ENCODE results near the gene CCDC92.

CCDC92 gene, protein sequence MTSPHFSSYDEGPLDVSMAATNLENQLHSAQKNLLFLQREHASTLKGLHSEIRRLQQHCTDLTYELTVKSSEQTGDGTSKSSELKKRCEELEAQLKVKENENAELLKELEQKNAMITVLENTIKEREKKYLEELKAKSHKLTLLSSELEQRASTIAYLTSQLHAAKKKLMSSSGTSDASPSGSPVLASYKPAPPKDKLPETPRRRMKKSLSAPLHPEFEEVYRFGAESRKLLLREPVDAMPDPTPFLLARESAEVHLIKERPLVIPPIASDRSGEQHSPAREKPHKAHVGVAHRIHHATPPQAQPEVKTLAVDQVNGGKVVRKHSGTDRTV

DNA sequence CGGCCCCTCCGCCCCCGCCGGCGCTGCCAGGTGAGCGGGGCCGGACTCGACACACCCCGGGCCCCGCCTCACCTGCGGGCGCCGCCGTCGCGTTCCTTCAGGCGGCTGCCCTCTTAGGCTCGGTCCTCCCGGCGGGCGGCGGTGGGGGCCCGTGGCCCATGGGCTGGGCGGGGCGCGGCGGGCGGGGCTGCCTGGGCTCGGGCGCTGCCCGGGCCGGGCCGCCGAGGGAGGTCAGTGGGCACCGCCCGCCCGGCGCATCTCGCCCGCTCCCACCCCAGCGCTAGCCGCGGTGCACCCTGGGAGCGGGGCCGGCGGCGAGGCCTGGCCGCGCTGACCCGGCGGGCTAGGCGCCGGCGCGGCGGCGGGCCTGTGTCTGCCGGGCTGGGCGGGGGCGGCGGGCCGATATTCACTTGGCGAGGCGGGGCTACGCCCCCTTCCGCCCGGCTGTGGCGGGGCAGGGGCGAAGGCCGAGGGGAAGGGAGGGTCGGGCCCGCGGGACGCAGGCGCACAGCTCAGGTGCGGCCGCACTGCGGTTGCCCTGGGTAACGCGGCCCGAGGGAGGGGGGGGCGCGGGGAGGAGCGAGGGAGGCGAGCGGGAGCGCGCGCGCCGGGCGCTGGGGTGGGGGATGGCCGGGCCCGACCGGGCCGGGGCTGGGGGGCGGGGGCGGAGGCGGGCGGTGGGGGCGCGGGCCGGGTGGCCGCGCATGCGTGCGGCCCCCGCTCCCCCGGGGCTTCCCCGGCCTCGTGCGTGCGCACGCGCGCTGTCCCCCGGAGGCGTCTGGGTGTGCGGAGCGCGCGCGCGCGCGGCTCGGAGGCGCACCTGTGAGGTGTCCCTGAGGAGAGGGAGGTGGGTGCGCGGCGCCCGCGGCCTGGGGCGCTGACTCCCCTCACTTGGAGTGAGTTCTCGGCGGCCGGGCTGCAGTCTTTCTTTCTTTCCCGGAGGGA lies at the start of gene CCDC92, which contains the start of gene ZNF664:
TSS of gene CCDC92 (minus strand) at position 375 of the 945 bp plus-strand sequence. CDS start 28,526 bp downstream, outside the sequence.
TSS of gene ZNF664 (plus strand) at position 759 of the 945 bp plus-strand sequence. CDS start 38,930 bp downstream, outside the sequence.
- peak; percentile 78 for DNase-seq

DNA sequence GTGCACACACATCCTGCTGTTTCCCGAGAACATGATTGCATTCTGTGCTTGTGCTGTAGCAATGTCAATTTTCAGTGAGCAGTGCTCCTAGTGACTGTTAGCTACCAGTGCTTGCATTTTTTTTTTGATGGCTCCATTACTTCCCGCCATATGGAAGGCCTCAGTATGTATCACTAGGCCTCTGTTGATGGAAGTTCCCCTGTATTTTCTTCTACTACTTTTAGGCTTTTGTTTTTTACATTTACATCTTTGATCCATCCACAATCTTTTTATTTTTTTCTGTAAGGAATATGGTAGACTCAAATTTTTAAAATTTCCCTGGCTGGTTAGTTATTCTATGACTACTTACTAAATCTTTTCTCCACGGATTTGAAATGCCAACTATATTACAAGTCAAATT lies 49.5 kb upstream of the CCDC92 start:
- DNase-seq: no peak

DNA sequence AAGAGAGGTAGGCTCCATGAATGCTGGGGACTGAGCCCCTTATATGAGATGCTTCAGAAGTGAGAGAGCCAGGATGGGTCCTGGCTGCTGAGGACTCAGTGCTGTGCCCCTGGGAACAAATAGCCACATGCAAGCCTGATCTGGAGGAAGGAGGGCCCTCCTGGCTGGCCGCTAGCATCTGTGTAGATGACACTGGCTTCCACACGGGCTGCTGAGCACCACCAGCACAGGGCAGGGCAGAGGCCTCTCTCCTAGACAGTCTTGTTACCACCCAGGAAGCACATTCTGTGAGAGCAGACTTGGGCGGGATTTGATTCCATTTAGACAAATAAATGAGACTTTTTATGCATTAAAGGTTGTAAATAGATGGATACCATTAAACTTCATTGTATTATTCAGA lies 48.4 kb upstream of the CCDC92 start:
- no peak for DNase-seq

DNA sequence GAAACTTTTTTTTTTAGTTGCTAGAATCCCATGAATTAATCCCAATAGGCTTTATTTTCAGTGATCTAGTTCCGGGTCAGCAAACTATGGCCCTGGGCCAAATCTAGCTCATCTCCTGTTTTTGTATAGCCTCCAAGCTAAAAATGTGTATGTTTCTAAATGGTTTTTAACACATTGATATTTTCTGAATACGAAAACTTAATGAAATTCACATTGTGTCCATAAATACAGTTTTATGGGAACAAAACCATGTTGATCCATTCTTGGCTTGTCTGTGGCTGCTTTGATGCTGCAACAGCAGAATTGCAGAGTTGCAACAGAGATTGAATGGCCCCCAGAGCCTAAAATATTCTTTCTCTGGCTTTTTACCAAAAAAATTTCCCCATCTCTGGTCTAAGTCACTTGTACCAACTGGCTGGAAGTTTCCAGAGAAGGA lies 47.9 kb upstream of the CCDC92 start:
- no peak for DNase-seq

DNA sequence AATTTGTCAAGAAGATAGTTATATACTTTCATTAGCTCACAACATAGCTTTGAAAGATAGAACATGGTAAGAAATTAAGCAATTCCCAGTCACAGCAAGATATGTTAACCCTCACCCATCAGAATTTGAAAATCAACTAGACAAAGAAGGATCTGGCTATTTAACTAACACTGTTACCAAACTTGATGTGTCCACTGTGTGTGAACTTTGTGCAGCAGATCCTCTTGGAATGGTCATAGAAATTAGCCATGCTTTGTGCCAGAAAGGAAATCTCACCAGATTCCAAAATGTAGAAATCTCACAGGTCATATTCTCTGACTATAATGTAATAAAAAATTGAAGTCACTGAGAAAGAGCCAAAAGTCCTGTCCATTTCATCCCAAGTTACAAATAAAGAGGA lies 46.5 kb upstream of the CCDC92 start:
- no peak for DNase-seq

DNA sequence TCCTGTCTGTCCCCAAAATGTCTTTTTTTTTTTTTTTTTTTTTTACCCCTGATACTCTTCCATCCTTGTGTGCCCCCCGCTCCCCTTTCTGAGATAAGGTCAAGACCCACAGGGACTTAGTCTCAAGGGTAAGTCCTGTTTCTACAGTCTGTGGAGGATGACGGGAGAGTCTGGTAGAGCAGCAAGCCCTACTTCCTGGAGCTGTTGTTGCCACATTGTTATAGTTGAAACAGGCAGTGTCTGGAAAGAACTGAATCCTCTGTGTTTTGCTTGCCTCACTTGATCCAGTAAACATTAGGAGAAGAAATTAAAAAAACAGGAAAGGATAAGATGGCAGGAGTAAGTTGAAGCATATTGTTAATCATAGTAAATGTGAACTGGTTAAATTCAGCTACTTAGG lies 45.9 kb upstream of the CCDC92 start:
- no peak for DNase-seq

DNA sequence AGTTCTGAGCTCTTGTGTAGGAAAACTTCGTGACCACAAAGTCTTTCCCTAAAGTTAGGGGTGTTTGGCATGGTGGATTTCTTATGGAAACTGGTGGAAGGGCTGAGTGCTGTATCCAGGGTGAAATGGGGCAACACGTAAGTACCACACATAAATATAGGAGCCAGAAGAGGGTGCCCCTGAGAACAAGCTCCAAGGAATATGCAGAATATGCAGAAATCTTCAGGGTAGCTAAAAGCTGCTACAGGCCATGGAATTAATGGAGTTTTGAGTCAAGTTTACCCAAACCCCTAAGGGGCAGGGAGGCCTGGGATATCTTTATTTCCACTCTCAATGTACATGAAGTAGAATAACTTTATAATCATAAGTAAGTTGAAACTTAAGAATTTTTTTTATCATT lies 44.4 kb upstream of the CCDC92 start:
- DNase-seq: no peak

DNA sequence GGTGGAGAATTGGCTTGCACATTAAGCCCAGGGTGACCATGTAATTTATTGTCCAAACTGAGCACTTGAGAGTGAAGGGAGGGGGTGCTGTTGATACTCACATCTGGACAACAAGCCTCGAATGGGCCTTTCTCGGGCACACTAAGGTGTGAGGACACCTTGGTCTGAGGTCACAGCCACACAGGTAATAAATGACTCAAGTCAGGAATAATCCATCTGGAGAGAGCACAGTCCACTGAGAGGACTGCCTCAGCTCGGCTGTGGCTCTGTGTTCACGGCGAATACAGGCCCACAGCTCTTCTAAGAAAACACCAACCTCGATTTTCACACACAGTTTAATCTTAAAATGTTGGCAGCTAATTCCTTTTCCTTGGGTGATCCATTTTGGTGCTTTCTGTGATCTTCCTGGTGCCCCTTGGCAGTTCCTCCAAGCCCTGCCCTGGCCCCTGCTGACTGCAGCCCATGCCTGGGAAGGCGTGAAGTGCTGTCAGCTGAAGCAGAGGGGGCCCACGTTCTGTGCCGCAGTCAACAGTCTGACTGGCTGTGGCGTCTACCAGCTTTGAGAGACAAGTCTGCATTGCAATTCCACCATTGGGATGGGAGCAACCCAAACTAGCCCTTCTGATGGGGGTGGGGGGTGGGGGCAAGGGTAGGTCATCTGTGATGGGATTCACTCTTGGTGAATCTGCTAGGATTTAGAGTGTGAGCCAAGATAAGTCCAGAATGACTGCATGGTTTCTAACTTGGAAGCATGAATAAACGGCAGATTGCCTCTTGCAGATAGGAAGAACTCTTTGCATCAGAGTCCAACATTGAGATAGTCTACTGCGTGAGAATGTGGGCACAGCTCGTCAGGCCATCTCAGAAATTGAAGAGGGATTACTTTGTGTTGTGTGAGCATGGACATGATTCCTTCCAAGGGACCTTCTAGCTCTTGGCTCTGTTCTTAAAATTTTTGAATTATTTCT lies 43.1 kb upstream of the CCDC92 start:
- DNase-seq: no peak

DNA sequence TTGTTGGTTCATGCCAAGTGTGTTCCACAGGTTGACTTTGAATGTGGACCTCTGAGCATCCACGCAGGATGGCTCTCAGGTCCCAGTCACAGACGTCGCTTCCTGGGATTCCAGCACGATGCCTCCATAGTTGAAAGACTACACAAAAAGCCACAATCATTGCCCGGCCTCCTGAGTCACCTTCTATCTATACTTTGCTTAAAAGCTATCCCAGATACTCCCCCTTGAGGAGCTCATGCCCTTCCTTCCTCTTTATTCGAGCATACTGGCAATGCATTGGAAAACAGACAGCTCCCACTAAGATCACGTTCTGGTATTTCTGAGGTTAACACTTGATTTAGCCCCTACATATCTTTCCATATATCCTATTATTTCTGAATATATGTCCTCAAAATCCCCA lies 40.4 kb upstream of the CCDC92 start:
- DNase-seq: no peak

DNA sequence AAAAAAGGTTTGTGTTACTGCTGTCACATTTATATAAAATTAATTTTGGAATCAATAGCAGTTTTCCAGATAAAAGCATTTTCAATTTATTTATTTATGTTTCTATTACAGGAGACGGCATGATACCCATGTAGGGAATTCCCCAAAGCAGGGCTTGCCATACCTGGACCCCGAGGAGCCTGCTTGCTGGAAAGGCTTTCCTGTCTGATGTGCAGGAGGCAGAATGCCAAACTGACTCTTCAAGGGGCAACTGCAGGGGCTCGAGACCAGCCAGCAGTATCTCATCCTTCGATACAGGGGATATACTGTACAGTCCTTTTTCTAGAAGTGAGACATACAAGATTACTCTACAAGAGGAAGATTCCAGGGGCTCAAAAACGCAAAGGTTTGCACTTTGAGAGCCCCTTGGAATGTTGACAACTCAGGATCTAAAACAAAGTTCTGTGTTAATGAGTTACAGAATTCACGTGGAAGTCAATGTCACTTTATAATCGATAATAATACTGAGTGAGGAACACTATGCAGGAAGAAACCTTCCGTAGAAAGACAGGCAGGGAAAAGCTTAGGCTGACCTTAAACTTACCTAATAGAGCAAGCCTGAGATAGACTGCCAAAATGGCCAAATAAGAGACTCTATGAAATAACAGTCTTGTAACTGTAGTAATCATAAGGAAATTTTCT lies 38.9 kb upstream of the CCDC92 start:
- no peak for DNase-seq

DNA sequence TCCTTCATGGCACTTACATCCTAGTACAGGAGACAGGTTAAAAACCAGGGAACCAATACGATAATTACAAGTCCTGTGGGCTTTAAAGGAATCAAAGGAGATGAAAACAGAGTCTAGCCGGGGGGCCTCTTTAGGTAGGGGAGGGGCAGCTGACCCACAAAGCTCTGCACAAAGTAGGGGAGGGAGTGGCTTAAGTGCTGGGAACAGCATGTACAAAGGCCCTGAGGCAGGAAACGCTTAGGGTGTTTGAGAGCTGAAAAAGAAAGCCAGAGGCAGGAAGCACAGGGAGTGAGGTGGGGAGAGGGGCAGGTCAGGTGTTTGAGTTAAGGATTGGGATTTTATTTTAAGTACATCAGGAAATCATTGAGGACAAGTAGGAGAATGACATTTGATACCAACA lies 38.1 kb upstream of the CCDC92 start:
- no peak for DNase-seq

DNA sequence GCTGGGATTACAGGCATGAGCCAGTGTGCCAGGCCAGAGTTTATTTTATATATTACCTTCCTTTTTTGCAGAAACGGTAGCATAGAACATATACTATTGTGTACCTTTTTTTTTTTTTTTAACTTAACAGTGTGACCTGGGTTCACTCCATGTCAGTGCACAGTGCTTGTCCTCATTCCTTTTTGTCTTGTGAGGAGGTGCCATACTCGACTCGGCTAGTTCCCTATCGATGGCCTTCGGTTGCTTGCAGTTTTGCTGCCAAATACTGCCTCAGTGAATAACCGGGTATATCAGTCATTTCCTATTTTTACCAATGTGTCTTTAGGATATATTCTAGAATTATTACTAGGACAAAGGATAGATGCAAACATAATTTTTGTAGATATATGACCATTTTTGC lies 37.1 kb upstream of the CCDC92 start:
- DNase-seq: no peak

DNA sequence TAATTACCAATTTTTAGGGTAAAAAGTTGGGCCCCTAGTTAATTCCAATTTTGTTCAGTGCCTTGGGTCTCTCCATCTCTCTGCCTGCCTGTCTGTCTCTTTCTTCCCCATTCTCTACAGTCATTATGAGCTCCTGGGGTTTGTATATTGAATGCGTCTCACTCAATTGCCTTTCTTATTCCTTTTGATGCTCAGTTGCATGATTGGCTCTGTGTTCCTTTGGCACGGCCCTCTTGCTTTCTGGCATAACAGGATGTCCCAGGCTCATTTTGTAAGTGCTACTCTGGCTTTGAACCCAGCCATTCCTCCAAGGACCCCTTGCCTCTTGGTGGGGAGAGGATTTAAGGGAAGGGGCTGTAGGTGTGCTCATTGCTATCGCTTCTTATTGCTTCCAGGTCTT lies 36.0 kb upstream of the CCDC92 start:
- no peak for DNase-seq

DNA sequence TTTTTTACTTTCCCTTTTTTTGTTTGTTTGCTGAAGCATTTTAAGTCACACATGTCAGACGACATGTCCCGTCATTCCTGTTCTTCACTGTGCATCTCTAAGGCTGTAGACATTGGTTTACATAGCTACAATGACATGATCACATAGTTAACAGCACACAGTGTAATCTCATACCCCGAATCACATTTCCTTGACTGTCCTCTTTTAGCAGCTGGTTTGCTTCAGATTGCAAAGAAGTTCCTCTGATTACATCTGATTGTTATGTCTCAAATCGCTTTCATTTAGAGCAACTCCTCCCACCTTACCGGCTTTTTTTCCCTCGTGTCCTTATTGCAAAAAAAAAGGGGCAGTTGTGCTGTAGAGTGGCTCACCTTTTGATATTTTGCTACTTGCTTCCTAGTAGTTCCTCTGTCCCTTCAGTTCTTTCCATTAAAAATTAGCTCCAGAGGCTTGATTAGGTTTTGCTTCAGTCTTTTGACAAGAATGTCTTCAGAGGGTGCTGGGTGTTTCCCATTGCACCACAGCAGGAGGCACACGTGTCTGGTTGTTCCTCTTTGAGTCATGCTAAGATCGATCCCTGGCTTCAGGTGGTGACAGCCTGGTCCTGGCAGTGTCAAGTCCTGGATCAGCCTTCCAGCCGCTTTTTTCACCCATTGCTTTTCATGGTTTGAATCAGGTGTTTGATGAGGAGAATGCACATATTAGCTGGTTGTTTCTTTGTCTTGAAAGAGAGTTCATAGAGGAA lies 35.4 kb upstream of the CCDC92 start:
- DNase-seq: no peak

DNA sequence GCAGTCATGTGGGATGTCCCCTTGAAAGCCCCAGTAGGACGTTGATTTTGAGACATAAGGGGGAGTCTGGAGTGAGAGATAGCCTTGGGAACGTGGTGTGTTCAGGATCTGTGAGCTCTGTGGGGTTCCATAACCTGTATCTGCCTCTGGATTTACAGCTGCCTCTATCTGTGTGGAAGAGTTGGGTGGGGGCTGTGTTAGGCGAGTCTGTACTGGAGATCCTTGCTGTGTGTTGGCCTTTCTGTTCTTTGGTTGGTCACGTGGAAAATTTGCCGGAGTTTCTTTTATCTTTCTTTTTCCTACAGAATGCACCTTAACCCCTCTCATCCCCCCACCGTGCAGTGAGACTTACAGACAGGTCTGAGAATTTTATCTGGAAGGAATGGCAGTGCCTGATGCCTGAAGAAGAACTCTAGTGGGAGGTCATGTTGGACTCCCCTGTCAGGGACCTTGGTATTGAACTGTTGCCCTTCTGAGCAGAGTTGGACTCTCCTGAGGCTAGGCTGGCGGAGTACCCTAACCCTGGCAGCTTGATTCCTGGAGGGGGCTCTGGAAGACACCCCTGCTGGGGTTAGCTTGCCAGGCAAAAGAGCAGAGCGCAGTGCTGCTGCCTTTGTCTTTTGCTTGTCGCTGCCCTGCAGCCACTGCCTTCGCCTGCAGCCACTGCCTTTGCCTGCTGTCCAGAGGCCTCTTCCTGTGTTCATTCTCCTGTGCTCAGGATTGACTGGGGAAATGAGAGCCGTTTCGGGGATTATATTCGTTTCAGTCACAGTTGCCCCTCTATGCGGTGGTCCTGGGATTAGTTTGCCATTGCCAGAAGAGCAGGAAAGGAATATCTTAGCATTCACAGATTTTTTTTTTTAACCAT lies 34.4 kb upstream of the CCDC92 start:
- no peak for DNase-seq

DNA sequence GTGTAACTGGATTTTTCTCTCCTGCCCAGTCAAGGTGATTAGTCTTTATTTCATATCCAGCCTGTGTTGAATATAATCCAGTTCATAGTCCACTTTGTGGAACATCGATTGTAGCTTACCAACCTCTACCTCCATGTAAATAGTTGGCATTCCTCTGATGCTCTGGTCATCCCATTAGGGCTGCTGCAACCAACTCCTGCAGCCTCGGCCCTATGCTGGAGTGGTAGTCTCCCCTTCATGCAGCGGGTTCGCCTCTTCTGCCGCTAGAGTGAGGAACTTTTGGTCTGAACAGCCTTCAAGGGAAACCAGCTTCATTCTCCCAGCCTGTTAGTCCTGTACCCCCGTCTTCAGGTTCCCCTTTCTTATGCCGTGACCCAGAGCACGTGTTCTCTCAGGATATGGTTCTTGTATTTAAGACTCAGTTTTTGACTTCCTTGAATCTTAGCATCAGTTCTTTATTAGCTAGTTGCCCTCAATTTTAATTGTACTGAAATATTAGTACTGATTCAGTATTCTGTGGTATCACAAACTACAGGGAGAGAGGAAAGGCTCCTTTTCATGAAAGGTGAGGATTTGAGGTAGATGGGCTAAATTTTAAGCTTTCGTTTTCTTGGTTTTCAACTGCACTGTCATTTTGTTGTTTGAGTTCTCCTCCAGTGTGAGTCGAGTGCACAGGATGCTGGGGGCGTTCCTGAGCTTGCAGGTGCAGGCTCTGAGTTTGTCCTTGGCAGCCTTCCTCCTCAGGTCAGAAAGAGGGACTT lies 33.6 kb upstream of the CCDC92 start:
- no peak for DNase-seq

DNA sequence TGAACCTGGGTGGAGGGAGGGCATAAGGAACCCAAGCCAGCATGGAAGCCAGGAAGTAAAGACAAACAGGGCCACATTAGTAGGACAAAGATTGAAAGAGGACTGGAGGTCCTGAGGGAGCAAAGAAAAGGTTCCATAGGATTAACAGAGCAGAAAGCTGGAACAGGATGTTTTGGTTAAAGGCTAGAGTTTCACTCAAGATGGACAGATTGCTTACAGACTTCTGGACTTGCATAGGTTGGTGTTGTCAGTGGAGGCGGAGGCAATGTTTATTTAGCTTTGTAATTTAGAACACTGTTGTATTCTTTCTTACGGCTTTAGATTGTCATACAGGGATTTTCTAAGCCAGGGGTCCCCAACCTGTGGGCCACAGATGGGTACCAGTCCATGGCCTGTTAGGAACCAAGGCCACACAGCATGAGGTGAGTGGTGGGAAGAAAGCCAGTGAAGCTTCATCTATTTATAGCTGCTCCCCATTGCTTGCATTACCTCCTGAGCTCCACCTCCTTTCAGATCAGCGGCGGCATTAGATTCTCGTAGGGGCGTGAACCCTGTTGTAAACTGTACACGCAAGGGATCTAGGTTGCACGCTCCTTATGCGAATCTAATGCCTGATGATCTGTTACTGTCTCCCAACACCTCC lies 31.7 kb upstream of the CCDC92 start:
- no peak for DNase-seq

DNA sequence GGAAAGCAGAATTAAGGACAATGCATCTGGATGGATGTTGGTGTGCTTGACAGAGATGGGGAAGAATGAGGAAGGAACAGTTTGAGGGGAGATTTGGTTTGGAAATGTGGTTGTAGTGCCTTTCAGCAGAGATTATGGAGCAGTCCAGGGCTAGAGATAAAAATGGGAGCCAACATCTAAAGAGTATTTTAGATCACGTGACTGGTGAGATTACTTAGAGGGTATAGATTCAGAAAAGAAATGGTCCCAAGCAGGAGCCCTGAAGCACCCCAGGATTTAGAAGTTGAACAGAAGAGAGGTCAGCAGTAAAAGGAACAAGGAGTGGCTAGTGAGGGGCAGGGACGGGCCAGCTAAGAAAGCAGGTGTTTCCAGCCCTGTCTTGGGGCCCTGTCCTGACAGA lies 30.0 kb upstream of the CCDC92 start:
- DNase-seq: no peak
